Right cardiac atrium (tissue), 5 donors: ENCODE measurements around the gene LCA5. TPM values are rescaled to one million over a fixed set of nuclear protein-coding genes. Genes with fewer than 3 reads are reported as not detected.
"Not testable (repeated sequence)": the region's sequence is repeated elsewhere in the genome, so short reads cannot be mapped to it uniquely, and the experiment has no call there.

Experiments used
- ATAC-seq, 2 donors: fragments of 200-7000 bp; cut with Tn5 transposase; one replicate each; pipeline versions ENCODE4 v1.8.0 to v1.9.1; 2020; ENCODE audit warnings: moderate library complexity in 2 of 2, mild to moderate bottlenecking in 1 of 2
- DNase-seq, 3 donors: peaks; one replicate each; pipeline ENCODE4 v3.0.0-alpha.2; 2020
- H3K27ac ChIP-seq: one replicate; pipeline ENCODE4 v1.5.1; 2013; ENCODE audit warnings: mild to moderate bottlenecking, low read length, control low read depth, moderate library complexity
- H3K27me3 ChIP-seq: one replicate; pipeline ENCODE4 v1.6.1; 2013; ENCODE audit not compliant: control insufficient read depth, insufficient read depth
- H3K4me1 ChIP-seq: one replicate; pipeline ENCODE4 v1.6.1; 2013; ENCODE audit warnings: low read length; ENCODE audit not compliant: control insufficient read depth, insufficient read depth
- H3K4me3 ChIP-seq: one replicate; pipeline ENCODE4 v1.5.1; 2013; ENCODE audit warnings: low read length, control low read depth
- H3K9me3 ChIP-seq: one replicate; pipeline ENCODE4 v1.6.1; 2013; ENCODE audit warnings: low read length; ENCODE audit not compliant: control insufficient read depth
- WGBS: extraction: QIAGEN DNeasy Blood & Tissue Kit; methylation state at CpG from one replicate; pipeline ENCODE4 v1.1.7; 2013; 5-methylcytosine and 5-hydroxymethylcytosine counted together
- intact Hi-C, 4 donors: fragments of 100-400 bp; cut with DNase I; formaldehyde crosslinking; loops; one replicate each; pipeline versions ENCODE4 v1.11.0 to v1.14.0; 2022 to 2023
- polyA plus RNA-seq: library from polyadenylated mRNA; stranded (reverse); fragments of 200-250 nt; gene quantifications from one replicate; pipeline ENCODE4 v1.2.3, GENCODE V29; 2013
- total RNA-seq, 4 donors: library from RNA; stranded (reverse); fragmentation: NEBNext Ultra II Directional; extraction: Animal tissue kit (Norgen Biotek cat#: 25700); gene quantifications; one replicate each; pipeline ENCODE4 v1.2.1, GENCODE V29; 2021
- donor health status: healthy with polysubstance abuse.
- donor health status: DM: no; HTN: yes; CAD: no.
- donor health status: DM: no; HTN: no; CAD: no.
- donor health status: DM: no; HTN: yes; CAD: no; lungs with severe emphysema.
- donor health status: DM: yes; HTN: yes; CAD: no.

LCA5 gene
- total and polyA plus RNA-seq, 5 donors, result 1.6 to 4.1 (median 3.6) TPM

GRCh38 chr6:79465381-79465780 lies 71.8 kb downstream of the LCA5 start:
- H3K27me3 ChIP-seq, result no peaks in the 10 kb centered on the region
- no peak for DNase-seq
- H3K4me1 ChIP-seq, result peaks cover 4% of the 10 kb centered on the region
- 92% methylated on average over 4 of the region's 4 CpGs for WGBS
- ATAC-seq, result no peak
- H3K4me3 ChIP-seq, result no peak overlapping the region
- no peak overlapping the region for H3K27ac ChIP-seq
- intact Hi-C loops, result no loop called here
- H3K9me3 ChIP-seq, result no peaks in the 10 kb centered on the region

DNA sequence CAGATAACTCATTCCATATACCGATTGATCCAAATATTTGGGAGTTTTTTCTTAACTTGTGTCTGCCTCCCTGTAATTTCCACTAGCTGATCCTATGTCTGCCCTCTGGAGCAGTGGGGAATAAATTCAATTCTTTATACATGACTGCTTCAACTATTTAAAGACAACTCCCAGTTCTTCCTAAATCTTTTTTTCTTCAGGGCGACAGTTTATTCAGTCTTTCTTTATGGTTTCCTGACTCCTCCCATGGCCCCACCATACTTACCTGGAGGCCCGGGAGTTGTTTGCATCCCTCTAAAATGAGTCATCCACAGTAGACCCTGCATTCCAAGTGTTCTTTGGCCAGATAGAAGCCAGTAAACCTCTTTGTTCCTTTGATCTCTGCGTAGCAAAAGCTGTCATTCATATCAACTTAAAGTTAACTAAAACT lies 73.6 kb downstream of the LCA5 start:
- Histone ChIP-seq H3K27ac (no peak overlapping the region), H3K9me3 (no peaks in the 10 kb centered on the region), H3K27me3 (no peaks in the 10 kb centered on the region), H3K4me1 (peaks cover 4% of the 10 kb centered on the region), H3K4me3 (no peak overlapping the region)
- WGBS, result 88% methylated on average over 4 of the region's 4 CpGs
- DNase-seq (no peak), ATAC-seq (no peak)
- intact Hi-C loops, result no loop called here

DNA sequence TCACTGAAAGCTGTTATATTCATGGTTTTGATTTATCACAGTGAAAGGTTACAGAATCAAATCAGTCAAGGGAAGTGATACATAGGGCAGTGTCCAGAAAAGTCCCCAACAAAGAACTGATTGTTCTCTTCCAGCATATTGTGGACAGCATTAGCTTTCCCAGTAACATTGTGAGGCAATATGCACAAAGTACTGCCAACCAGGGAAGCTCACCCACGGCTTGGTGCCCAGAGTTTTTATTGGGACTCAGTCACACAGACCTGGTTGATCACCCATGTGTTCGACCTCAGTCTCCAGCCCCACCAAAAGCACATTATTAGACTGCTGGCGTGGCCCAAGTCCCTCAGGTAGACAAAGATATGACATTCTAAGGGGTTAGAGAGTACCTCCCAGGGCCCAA lies 76.0 kb downstream of the LCA5 start:
- DNase-seq, result peak in 2 of 3 donors; percentile 35 to 61
- H3K27ac ChIP-seq, result no peak overlapping the region
- intact Hi-C loops, result no loop called here
- WGBS, result 79% methylated on average over 3 of the region's 3 CpGs
- H3K27me3 ChIP-seq, result no peaks in the 10 kb centered on the region
- ATAC-seq, result peak; percentile 80 to 86
- no peaks in the 10 kb centered on the region for H3K9me3 ChIP-seq
- H3K4me3 ChIP-seq, result no peak overlapping the region
- no peaks in the 10 kb centered on the region for H3K4me1 ChIP-seq

- H3K27me3 ChIP-seq, result no peaks in the 10 kb centered on the region
These were observed 81.8 kb downstream of the LCA5 start for GRCh38 chr6:79455446-79455845.

GRCh38 chr6:79453558-79454042 lies 83.6 kb downstream of the LCA5 start:
- no peak overlapping the region for H3K27ac ChIP-seq
- H3K4me3 ChIP-seq, result no peak overlapping the region
- H3K4me1 ChIP-seq, result no peaks in the 10 kb centered on the region
- H3K27me3 ChIP-seq, result no peaks in the 10 kb centered on the region
- intact Hi-C loops, result no loop called here
- no peaks in the 10 kb centered on the region for H3K9me3 ChIP-seq
- WGBS, result 67% methylated on average over 3 of the region's 3 CpGs
- ATAC-seq, result peak; percentile 65 to 68
- no peak for DNase-seq

More at GRCh38 chr6:79455446-79455845, 81.8 kb downstream of the LCA5 start:
- ATAC-seq (no peak), DNase-seq (no peak)
- intact Hi-C loops, result no loop called here
- Histone ChIP-seq H3K27ac (no peak overlapping the region), H3K4me1 (no peaks in the 10 kb centered on the region), H3K9me3 (no peaks in the 10 kb centered on the region), H3K4me3 (no peak overlapping the region)
- 94% methylated on average over 1 of the region's 1 CpG for WGBS

DNA sequence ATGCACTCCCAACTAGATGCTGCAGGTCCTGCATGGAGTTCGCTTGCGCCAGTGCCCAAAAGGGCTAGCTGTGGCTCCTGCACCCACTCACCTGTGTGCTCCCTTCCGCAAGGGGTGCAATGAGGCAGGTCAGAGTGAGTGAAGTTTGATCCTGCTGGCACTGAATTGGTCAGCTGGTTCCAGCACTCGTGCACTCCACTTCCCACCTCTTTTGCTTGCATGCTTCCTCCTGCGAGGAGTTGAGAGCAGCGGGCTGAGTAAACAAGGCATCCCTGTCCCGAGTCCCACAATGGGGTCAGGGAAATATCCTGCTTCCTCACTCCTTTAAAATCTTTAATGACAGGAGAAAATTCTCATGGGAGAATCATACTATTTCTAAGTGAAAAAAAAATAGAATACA lies 86.2 kb downstream of the LCA5 start:
- no peak overlapping the region for H3K27ac ChIP-seq

GRCh38 chr6:79446006-79446405 lies 91.2 kb downstream of the LCA5 start:
- intact Hi-C loops, result no loop called here
- H3K9me3 ChIP-seq, result no peaks in the 10 kb centered on the region
- H3K4me1 ChIP-seq, result no peaks in the 10 kb centered on the region
- H3K4me3 ChIP-seq, result no peak overlapping the region
- H3K27ac ChIP-seq, result no peak overlapping the region
- H3K27me3 ChIP-seq, result no peaks in the 10 kb centered on the region
- 87% methylated on average over 4 of the region's 4 CpGs for WGBS
- ATAC-seq (no peak), DNase-seq (no peak)

More for the DNA sequence above, 86.2 kb downstream of the LCA5 start:
- 64% methylated on average over 7 of the region's 7 CpGs for WGBS
- no peaks in the 10 kb centered on the region for H3K9me3 ChIP-seq
- H3K4me3 ChIP-seq, result no peak overlapping the region
- no peak for ATAC-seq
- H3K4me1 ChIP-seq, result no peaks in the 10 kb centered on the region
- no peak for DNase-seq
- H3K27me3 ChIP-seq, result no peaks in the 10 kb centered on the region
- intact Hi-C loops, result no loop called here

DNA sequence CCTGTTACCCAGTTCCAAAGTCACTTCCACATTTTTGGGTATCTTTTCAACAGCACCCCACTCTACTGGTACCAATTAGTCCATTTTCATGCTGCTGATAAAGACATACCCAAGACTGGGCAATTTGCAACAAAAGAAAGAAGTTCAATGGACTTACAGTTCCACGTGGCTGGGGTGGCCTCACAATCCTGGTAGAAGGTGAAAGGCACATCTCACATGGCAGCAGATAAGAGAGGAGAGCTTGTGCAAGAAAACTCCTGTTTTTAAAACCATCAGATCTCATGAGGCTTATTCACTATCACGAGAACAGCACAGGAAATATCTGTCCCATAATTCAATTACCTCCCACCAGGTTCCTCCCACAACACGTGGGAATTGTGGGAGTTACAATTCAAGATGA lies 93.4 kb downstream of the LCA5 start:
- 74% methylated on average over 3 of the region's 3 CpGs for WGBS
- H3K4me1 ChIP-seq, H3K9me3 ChIP-seq, intact Hi-C loops, H3K27ac ChIP-seq, H3K27me3 ChIP-seq, DNase-seq, H3K4me3 ChIP-seq, ATAC-seq: not testable (repeated sequence)

DNA sequence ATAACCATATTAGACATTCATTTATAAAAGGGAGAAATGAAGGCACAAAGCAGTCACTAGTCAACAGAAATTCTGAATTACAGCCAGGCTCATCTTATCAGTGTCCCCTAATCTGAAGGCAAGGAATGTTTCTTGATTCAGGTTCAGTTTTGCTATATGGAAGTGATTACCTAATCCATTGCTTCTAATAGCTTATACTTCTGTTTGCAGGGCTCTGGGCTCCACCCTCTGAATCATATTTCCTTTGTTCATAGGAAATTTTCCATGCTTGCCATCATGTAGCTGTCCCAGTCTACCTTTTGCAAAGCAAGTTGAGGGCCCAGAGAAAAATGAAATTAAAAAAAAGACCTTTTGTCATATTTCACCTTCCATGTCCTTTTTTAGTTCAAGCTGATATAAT lies 96.0 kb downstream of the LCA5 start:
- DNase-seq (no peak), ATAC-seq (no peak)
- no peak overlapping the region for H3K4me3 ChIP-seq
- no peak overlapping the region for H3K27ac ChIP-seq
- H3K9me3 ChIP-seq, result no peaks in the 10 kb centered on the region
- H3K4me1 ChIP-seq, result no peaks in the 10 kb centered on the region
- intact Hi-C loops, result no loop called here
- no peaks in the 10 kb centered on the region for H3K27me3 ChIP-seq

GRCh38 chr6:79440598-79440997 lies 96.6 kb downstream of the LCA5 start:
- Histone ChIP-seq H3K4me3 (no peak overlapping the region), H3K27ac (no peak overlapping the region), H3K4me1 (no peaks in the 10 kb centered on the region), H3K27me3 (no peaks in the 10 kb centered on the region), H3K9me3 (no peaks in the 10 kb centered on the region)
- no peak for ATAC-seq
- 71% methylated on average over 1 of the region's 1 CpG for WGBS
- no peak for DNase-seq
- intact Hi-C loops, result no loop called here

- 39% methylated on average over 2 of the region's 2 CpGs for WGBS
- intact Hi-C loops, result no loop called here
- H3K4me3 ChIP-seq, result no peak overlapping the region
- DNase-seq, result peak; percentile 39 to 78 (median 66)
- no peak overlapping the region for H3K27ac ChIP-seq
- peak; percentile 42 to 59 for ATAC-seq
- H3K4me1 ChIP-seq, result no peaks in the 10 kb centered on the region
- no peaks in the 10 kb centered on the region for H3K27me3 ChIP-seq
- no peaks in the 10 kb centered on the region for H3K9me3 ChIP-seq
These were observed 99.2 kb downstream of the LCA5 start for GRCh38 chr6:79438030-79438429.

GRCh38 chr6:79436241-79436640 lies 101.0 kb downstream of the LCA5 start:
- no peak overlapping the region for H3K27ac ChIP-seq
- DNase-seq (no peak), ATAC-seq (no peak)
- no peaks in the 10 kb centered on the region for H3K27me3 ChIP-seq
- H3K4me1 ChIP-seq, result no peaks in the 10 kb centered on the region
- intact Hi-C loops, result no loop called here
- H3K4me3 ChIP-seq, result no peak overlapping the region
- WGBS, result 80% methylated on average over 2 of the region's 2 CpGs
- no peaks in the 10 kb centered on the region for H3K9me3 ChIP-seq
